ENCODE results near the gene TMEM37. TPM values are rescaled to one million over a fixed set of nuclear protein-coding genes. Genes with fewer than 3 reads are reported as not detected.

Gene TMEM37
- total RNA-seq, 2 donors from 2014 or later: 19.1 to 22.1 TPM

GRCh38 chr2:119428488-119429224 lies 3.0 kb upstream of the TMEM37 start:
- peak overlapping the region in 1 of 4 donors; percentile 83 for H3K27ac ChIP-seq
- intact Hi-C loops (cut with DNase I): no loop called here
- H3K9me3 ChIP-seq: no peaks in the 10 kb centered on the region
- no peak for DNase-seq
- 87 to 89% methylated on average over 7 of the region's 7 CpGs for WGBS, 2 donors
- H3K36me3 ChIP-seq (replicated peaks in 1 of 2; ENCODE audit: insufficient read depth in 1 of 2, low read depth in 2 of 2): no peaks in the 10 kb centered on the region
- TF ChIP-seq CTCF (IDR thresholded peaks at IDR 0.05): no peak
- no peak for TF ChIP-seq POLR2A (IDR thresholded peaks at IDR 0.05)
- no peaks in the 10 kb centered on the region for H3K27me3 ChIP-seq
- peaks cover 51% of the 10 kb centered on the region for H3K4me1 ChIP-seq
- no peak overlapping the region for H3K4me3 ChIP-seq
- ATAC-seq: no peak

GRCh38 chr2:119429225-119429981 lies 2.3 kb upstream of the TMEM37 start:
- Histone ChIP-seq H3K4me3 (no peak overlapping the region), H3K4me1 (peaks cover 58% of the 10 kb centered on the region), H3K36me3 (replicated peaks in 1 of 2; ENCODE audit: insufficient read depth in 1 of 2, low read depth in 2 of 2) (no peaks in the 10 kb centered on the region), H3K27ac (peak overlapping the region in 2 of 4 donors; percentile 10 to 83), H3K27me3 (no peaks in the 10 kb centered on the region), H3K9me3 (no peaks in the 10 kb centered on the region)
- DNase-seq: no peak
- 81 to 85% methylated on average over 10 of the region's 10 CpGs for WGBS, 2 donors
- intact Hi-C loops (cut with DNase I): no loop called here
- ATAC-seq: no peak
- TF ChIP-seq POLR2A (IDR thresholded peaks at IDR 0.05) (no peak), CTCF (IDR thresholded peaks at IDR 0.05) (no peak)

- 76 to 96% methylated on average over 3 to 5 of the region's 5 CpGs for WGBS, 2 donors
- H3K9me3 ChIP-seq: no peaks in the 10 kb centered on the region
- no peak overlapping the region for H3K4me3 ChIP-seq
- peaks cover 65% of the 10 kb centered on the region for H3K4me1 ChIP-seq
- peak overlapping the region in 2 of 4 donors; percentile 10 to 83 for H3K27ac ChIP-seq
- no peaks in the 10 kb centered on the region for H3K27me3 ChIP-seq
- ATAC-seq: no peak
- no peak for DNase-seq
- intact Hi-C loops (cut with DNase I): no loop called here
- TF ChIP-seq POLR2A (IDR thresholded peaks at IDR 0.05) (no peak), CTCF (IDR thresholded peaks at IDR 0.05) (no peak)
- H3K36me3 ChIP-seq (replicated peaks in 1 of 2; ENCODE audit: insufficient read depth in 1 of 2, low read depth in 2 of 2): no peaks in the 10 kb centered on the region
Observed at GRCh38 chr2:119430023-119430498, 1.6 kb upstream of the TMEM37 start.

- H3K9me3 ChIP-seq: no peaks in the 10 kb centered on the region
- WGBS, 2 donors: 49 to 69% methylated on average over 19 to 41 of the region's 53 CpGs
- peak overlapping the region; percentile 55 to 84 (median 82) for H3K27ac ChIP-seq
- DNase-seq (peak in 3 of 4 donors; percentile 47 to 57 (median 48)), ATAC-seq (peak; percentile 4)
- no peaks in the 10 kb centered on the region for H3K27me3 ChIP-seq
- intact Hi-C loops (cut with DNase I): no loop called here
- no peaks in the 10 kb centered on the region for H3K36me3 ChIP-seq (replicated peaks in 1 of 2; ENCODE audit: insufficient read depth in 1 of 2, low read depth in 2 of 2)
- peak in 1 of 3 donors; percentile 24 for TF ChIP-seq POLR2A (IDR thresholded peaks at IDR 0.05)
- TF ChIP-seq CTCF (IDR thresholded peaks at IDR 0.05): no peak
- peaks cover 64% of the 10 kb centered on the region for H3K4me1 ChIP-seq
- H3K4me3 ChIP-seq: peak overlapping the region in 1 of 2 donors; percentile 29
Observed at GRCh38 chr2:119431976-119432850, 559 bp downstream of the TMEM37 start.
